PC-9 (cell line): ENCODE results near the gene ZC3HAV1.

Source experiments
- EZH2 ChIP-seq: fragments of 200-600 bp; sonication (generic); IDR thresholded peaks from 2 replicates; pipeline ENCODE4 v1.8.0; 2017; ENCODE audit warnings: antibody characterized with exemption, low read depth
- TF ChIP-seq, protein P1 (sequence below): fragments of 200-600 bp; sonication (generic); conservative IDR thresholded peaks from 2 replicates; pipeline ENCODE4 v1.6.1; 2017; ENCODE audit warnings: mixed run types, antibody characterized with exemption, mild to moderate bottlenecking, moderate library complexity

GRCh38 chr7:139036901-139037300 lies 72.6 kb downstream of the ZC3HAV1 start:
- TF ChIP-seq EZH2: no peak
- TF ChIP-seq, protein P1, sequence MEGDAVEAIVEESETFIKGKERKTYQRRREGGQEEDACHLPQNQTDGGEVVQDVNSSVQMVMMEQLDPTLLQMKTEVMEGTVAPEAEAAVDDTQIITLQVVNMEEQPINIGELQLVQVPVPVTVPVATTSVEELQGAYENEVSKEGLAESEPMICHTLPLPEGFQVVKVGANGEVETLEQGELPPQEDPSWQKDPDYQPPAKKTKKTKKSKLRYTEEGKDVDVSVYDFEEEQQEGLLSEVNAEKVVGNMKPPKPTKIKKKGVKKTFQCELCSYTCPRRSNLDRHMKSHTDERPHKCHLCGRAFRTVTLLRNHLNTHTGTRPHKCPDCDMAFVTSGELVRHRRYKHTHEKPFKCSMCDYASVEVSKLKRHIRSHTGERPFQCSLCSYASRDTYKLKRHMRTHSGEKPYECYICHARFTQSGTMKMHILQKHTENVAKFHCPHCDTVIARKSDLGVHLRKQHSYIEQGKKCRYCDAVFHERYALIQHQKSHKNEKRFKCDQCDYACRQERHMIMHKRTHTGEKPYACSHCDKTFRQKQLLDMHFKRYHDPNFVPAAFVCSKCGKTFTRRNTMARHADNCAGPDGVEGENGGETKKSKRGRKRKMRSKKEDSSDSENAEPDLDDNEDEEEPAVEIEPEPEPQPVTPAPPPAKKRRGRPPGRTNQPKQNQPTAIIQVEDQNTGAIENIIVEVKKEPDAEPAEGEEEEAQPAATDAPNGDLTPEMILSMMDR: no peak
